NB4 (cell line): ENCODE results near the gene DNAH8.
"Not testable (repeated sequence)": the region's sequence is repeated elsewhere in the genome, so short reads cannot be mapped to it uniquely, and the experiment has no call there.

Source experiments
- DNase-seq: peaks from one replicate; pipeline ENCODE4 v3.0.0; 2010; ENCODE audit warnings: low read depth
- H3K4me3 ChIP-seq: one replicate; pipeline ENCODE4 v1.5.1; 2011; ENCODE audit warnings: mild to moderate bottlenecking, low read depth, low read length, moderate library complexity
- MYC ChIP-seq: IDR thresholded peaks from 2 replicates; pipeline ENCODE4 v1.6.1; 2011; ENCODE audit warnings: low read depth, low read length
- POLR2A ChIP-seq: IDR thresholded peaks from 2 replicates; pipeline ENCODE4 v1.6.1; 2011; ENCODE audit warnings: mild to moderate bottlenecking; ENCODE audit not compliant: insufficient read length; ENCODE audit errors: extremely low read depth
- TF ChIP-seq, protein P1 (sequence below): IDR thresholded peaks from 2 replicates; pipeline ENCODE4 v1.6.1; 2011; ENCODE audit warnings: low read depth, low read length
- TF ChIP-seq, protein P2 (sequence below): IDR thresholded peaks from one replicate; pipeline ENCODE4 v1.5.1; 2012; ENCODE audit warnings: low read depth, low read length

DNAH8 gene

DNA sequence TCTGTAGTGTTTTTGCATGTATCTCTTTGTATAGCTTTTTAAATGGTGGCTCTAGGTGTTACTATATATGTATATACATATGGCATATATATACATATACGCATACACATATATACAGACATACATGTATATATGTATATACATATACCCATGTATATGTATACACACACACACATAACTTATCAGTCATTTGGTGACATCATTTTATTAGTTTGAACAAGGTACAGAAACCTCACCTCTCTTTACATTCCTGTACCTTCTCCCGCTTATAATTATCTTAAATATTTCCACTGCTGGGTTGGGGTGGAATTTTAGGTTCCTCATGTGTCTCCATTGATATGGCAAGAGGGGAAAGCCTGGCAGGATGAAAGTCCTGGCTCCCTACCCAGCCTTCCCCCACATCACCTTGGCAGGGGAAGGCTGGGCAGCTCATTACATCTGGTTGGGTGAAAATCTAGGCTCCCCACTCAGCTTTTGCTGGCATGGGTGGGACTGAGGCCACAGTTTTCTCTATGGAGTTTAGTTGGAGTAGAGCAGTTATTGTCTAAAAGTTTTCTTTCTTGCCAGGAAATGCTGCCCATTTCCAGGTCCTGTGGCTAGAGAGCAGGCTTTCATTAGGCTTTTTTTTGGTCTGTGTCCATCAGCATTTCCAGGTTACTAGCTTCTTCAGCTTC lies 19.7 kb upstream of the DNAH8 start:
- DNase-seq, result no peak
- no peak overlapping the region for H3K4me3 ChIP-seq
- no peak for TF ChIP-seq POLR2A
- TF ChIP-seq, protein P1, sequence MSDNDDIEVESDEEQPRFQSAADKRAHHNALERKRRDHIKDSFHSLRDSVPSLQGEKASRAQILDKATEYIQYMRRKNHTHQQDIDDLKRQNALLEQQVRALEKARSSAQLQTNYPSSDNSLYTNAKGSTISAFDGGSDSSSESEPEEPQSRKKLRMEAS, result no peak
- TF ChIP-seq MYC, result no peak
- TF ChIP-seq, protein P2, sequence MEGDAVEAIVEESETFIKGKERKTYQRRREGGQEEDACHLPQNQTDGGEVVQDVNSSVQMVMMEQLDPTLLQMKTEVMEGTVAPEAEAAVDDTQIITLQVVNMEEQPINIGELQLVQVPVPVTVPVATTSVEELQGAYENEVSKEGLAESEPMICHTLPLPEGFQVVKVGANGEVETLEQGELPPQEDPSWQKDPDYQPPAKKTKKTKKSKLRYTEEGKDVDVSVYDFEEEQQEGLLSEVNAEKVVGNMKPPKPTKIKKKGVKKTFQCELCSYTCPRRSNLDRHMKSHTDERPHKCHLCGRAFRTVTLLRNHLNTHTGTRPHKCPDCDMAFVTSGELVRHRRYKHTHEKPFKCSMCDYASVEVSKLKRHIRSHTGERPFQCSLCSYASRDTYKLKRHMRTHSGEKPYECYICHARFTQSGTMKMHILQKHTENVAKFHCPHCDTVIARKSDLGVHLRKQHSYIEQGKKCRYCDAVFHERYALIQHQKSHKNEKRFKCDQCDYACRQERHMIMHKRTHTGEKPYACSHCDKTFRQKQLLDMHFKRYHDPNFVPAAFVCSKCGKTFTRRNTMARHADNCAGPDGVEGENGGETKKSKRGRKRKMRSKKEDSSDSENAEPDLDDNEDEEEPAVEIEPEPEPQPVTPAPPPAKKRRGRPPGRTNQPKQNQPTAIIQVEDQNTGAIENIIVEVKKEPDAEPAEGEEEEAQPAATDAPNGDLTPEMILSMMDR, result no peak

DNA sequence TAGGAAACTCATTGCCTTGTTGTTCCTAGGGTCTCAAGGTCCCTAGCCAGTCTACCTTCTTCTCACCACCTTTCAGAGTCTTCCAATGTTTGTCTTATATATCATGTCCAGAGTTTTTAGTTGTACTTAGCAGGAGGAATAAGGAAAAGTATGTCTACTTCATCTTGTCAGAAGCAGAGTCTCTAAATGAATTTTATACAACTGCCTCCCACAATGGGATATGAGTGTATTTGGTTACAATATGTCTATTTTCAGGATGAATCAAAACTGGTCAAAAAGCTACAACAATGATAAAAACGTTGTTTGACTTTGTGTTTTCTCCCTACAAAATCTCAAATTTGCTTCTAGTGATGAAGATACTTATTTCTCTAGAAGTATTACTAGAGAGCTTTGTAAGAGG lies 19.2 kb upstream of the DNAH8 start:
- H3K4me3 ChIP-seq, result no peak overlapping the region
- no peak for DNase-seq
- TF ChIP-seq, protein P2, result no peak
- TF ChIP-seq, protein P1, result no peak
- no peak for TF ChIP-seq MYC
- TF ChIP-seq POLR2A, result no peak

DNA sequence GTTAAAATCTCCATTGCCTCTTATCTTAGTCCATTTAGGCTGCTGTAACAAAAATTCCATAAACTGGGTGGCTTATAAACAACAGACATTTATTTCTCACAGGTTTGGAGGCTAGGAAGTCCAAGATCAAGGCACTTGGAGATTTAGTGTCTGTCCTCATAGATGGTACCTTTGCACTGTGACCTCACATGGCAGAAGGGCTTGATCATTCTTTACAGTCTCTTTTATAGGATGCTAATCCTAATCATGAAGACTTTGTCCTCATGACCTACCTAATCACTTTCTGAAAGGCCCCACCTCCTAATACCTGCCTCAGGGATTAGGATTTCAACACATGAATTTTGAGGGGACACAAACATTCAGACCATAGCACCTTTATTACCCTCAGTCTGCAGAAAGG lies 18.8 kb upstream of the DNAH8 start:
- TF ChIP-seq, protein P2, result no peak
- TF ChIP-seq, protein P1, result no peak
- TF ChIP-seq POLR2A (no peak), MYC (no peak)
- DNase-seq, result no peak

DNA sequence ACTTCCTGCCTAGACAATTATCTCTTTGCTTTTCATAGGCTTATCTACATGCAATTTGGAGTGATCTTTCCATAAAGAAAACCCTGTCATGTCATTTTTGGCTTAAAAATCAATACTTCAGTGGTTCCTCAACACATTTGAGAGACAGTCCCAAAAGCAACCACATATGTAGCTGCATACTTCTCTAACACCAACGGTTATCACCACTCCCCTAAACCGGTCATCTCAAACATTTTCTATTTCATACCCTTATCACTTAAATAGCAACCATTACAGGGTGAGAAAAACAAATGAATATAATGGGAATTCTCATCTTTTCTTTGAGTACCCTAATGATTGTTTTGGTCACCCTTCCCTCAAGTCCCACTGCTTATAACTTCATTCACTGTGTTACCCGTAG lies 17.3 kb upstream of the DNAH8 start:
- H3K4me3 ChIP-seq, result no peak overlapping the region
- TF ChIP-seq MYC (no peak), POLR2A (no peak)
- TF ChIP-seq, protein P1, result no peak
- TF ChIP-seq, protein P2, result no peak

More for the DNA sequence above, 18.8 kb upstream of the DNAH8 start:
- no peak overlapping the region for H3K4me3 ChIP-seq

DNA sequence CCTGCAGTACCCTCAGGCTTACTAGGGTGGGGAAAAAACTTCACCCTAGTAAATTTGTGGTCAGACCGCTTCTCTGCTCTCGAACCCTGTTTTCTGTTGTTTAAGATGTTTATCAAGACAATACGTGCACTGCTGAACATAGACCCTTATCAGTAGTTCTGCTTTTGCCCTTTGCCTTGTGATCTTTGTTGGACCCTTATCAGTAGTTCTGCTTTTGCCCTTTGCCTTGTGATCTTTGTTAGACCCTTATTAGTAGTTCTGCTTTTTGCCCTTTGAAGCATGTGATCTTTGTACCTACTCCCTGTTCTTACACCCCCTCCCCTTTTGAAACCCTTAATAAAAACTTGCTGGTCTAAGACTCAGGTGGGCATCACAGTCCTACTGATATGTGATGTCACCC lies 15.4 kb upstream of the DNAH8 start:
- DNase-seq, result not testable (repeated sequence)

More for the DNA sequence above, 17.3 kb upstream of the DNAH8 start:
- DNase-seq, result no peak

DNA sequence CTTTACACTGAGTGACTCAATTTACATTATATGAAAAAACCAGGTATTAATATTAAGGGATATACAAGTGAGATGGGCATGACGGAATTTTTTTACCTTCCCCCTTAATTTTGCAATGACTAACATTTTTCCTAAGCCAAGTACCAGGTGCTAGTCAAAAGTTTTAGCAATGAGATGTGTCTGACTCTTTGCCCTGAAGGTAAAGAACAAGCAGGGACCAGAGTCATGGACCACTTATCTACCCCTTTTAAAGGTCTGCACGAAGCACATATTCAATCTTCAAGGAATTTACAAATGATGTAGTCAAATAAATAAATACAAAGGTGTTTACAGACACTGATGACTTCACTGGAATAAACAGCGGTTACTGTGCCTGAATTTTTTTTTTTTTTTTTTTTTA lies 13.6 kb upstream of the DNAH8 start:
- no peak for TF ChIP-seq MYC
- TF ChIP-seq, protein P2, result no peak
- DNase-seq, result no peak
- no peak overlapping the region for H3K4me3 ChIP-seq

More for the DNA sequence above, 15.4 kb upstream of the DNAH8 start:
- H3K4me3 ChIP-seq, result not testable (repeated sequence)
